ENCODE measurements around the gene LTB4R2.

LTB4R2 gene

DNA sequence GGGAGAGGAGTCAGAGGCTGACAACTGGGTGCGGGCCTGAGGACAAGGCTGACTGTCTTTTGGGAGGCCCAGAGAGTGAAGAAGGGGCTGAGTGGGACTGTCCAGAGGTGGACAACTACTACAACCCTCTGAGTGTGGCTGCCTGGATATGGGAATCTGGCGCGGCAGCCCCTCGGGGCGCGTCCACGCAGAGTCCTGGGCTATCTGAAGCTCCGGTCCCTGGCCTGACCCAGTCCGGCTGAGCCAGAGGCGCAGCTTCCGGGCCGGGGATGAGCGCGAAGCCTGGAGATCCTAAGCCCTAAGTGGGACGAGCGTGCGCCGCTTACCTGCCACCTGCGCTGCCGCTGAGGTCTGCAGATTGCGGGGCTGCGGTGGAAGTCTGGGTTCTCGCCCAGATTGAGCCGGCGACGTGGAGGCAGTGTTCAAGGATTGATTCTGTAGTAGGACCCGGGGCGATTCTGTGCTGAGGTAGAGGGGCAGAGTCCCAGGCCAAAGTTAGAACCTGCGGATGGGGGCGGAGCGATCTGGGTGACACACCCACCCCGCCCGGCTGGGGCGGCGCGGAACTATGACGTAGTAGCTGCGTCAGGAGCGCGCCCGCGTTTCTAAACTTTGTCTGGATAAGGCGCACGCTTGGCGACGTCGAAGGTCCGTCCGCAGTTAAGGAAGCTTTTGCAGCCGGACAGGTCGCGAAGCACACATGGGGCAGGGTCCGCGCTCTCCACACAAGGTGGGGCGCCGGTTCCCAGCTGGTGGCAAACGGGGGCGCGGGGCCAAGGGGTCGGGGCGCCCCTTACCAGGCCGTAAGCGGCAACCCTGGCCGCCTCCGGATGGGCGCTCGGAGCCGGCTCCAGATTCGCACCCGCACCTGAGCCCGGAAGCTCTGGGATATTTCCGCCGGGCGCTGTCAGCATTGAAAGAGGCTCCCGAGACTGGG, 10.4 kb upstream of the LTB4R2 start, which contains the start of the genes DHRS1 and NOP9:
DHRS1 (minus strand) TSS at position 526 of the 937 bp plus-strand sequence. CDS start 674 bp downstream, outside the sequence.
NOP9 (plus strand) TSS at position 596 of the 937 bp plus-strand sequence; CDS start at position 701, 105 bp downstream.
- peak; percentile 65 for DNase-seq

GRCh38 chr14:24300326-24300980, 9.5 kb upstream of the LTB4R2 start:
- DNase-seq: no peak

DNA sequence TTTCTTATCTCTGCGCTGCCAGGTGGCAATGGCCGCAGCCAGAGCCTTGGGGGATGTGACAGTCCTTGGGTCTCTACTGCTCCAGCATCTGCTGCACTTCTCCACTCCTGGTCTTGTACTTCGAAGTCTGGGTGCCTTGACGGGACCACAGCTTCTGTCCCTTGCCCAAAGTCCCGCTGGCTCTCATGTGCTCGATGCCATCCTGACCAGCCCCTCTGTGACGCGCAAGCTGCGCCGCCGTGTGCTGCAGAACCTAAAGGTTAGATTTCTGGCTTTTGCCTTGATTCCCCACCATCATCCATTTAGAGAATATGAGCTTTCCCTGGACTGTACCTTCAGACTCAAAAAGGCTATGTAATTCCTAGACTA, 5.9 kb upstream of the LTB4R2 start:
- DNase-seq: no peak

GRCh38 chr14:24307156-24307574, 2.8 kb upstream of the LTB4R2 start:
- DNase-seq: no peak

- peak; percentile 57 for DNase-seq
These were observed 2.2 kb upstream of the LTB4R2 start, which contains the start of gene CIDEB for GRCh38 chr14:24307575-24308341. TSS of gene CIDEB (minus strand) at chr14:24307977. CDS start at chr14:24307858, 119 bp downstream.

DNA sequence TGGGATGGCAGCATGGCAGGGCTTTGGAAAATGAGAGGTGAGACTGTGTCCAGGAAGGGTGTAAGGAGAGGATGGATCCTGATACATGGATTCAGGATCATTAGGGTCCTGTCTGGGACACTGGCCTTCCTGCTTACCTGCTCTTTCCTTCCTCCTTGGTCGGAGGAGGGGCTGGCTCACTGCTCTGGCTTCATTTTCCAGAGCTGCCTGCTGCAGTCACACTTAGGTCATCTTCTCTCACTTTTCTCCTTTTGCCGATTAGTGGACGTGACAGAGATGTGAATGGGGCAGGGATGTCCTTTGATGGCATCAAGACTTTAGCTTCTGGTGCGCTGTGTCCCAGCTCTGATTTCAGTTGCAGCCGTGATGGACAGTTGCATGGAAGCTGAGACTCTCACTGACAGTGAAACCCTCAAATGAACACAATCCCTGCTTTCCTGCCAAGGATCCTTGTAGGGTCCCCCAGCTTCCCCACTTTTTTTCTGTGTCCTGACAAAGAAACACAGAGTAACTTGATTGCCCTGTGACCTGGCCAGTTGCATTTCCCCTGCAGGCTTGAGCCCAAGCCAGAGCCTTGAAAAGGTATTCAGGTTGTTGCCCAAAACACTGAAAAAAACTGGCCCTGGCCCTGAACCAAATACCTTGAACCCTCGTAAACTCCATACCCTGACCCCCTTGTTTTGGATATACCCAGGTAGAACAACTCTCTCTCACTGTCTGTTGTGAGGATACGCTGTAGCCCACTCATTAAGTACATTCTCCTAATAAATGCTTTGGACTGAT, 1.4 kb upstream of the LTB4R2 start:
- no peak for DNase-seq

DNA sequence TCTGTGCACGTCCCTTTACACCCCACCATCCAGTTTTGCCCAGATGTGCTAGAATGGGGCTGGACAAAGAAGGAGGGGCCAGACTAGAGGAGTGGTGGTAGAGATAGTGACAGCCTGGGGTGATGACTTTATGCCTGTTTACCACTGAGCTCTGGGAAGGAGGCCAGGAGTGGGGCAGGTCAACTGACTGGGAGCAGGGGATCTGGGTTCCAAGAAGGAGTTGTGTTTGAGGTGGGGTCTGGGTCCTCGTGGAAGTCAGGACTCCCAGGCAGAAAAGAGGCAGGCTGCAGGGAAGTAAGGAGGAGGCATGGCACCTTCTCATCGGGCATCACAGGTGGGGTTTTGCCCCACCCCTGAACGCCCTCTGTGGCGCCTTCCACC, 315 bp downstream of the LTB4R2 start:
- no peak for DNase-seq

GRCh38 chr14:24310646-24311604, 985 bp downstream of the LTB4R2 start, which contains the start of gene LTB4R:
TSS of gene LTB4R (plus strand) at chr14:24311502. CDS start at chr14:24315652, 4,150 bp downstream.
- DNase-seq: no peak

DNA sequence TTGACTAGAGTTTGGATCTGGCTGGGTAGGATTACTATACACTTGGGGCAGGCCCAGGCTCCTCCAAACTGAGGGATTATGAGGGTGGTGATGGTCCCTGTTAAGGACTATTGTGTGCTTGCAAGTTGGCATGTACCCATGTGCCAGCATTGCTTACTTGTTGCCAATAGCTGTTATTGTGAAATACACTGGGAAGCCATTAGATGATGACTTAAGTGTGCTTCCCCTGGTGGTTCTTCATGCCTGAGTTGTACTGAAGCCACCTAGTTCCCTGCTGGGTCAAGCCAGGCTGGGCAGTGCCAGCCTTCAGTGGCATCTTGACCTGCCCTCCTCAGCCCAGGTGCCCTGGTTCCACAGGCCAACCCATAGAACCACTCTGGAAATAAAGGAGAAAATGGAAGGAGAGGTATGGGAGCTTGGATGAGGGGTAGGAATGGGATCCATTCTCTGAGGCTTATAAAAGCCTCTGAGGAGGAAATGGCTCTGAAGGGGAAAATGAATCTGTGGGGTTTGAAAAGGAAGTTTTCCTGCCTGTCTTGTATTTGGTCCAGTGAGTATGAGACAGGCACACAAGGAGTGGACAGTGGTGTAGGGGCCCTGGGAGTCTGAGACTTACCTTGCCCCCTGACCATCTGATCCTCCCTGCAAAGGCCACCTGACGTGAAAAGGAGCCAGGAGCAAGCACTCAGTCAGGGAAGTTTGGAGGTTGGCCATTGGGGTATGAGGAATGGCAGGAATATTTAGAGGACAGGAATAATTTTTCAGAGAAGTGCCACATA, 2.1 kb downstream of the LTB4R2 start:
- no peak for DNase-seq

DNA sequence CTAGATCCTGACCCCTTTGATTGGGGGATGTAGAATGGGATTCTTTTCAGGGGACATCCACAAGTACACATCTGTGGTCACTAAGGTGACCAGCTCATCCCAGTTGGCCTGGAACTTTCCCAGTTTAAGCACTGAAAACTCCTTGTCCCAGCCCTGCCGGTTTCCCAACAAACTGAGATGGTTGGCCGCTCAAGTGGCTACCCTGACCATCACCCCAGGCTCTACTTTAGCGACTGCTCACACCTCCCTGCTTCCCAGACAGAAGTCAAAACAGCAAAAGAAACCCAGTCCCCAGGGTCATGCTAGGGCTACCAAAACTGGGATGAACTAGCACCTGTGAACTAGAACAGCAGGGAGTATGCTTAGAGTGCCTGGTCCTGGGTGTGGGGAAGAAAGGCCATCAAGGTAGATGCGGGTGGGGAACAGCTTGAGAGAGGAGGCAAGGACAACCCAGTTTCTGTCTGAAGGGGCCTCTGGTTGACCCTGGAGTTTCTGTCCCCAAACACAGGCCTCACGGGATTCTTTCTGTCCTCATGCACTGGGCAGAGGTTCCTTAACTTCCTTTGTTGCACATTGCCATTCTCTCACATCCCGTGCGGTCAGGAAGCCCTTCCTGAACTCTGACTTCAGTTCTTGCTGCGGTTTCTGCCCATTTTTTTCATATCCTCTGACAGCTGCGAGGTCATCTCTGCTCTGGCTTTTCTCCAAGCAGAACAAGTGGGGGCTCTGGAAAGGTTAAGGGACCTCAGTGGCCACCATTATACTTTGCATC, 3.0 kb downstream of the LTB4R2 start:
- no peak for DNase-seq

DNA sequence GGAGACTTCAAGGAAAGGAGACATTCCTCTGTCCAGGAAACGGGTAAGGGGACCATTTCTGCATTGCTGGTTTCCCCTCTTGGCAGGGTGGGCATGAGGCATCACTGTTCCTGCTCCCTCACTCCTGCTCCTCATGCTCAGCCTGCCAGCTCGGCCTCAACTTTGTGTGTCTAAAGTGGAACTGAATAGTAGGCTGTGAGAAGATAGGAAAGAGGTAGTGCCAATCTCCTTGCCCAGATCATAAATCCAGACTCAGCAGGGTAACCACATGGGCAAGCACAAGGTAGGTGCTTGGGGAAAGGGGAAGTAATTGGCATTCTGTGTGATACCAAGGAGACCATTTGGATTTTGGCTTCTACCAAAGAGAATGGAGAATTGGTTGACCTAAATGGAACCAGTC, 4.0 kb downstream of the LTB4R2 start:
- DNase-seq: no peak

DNA sequence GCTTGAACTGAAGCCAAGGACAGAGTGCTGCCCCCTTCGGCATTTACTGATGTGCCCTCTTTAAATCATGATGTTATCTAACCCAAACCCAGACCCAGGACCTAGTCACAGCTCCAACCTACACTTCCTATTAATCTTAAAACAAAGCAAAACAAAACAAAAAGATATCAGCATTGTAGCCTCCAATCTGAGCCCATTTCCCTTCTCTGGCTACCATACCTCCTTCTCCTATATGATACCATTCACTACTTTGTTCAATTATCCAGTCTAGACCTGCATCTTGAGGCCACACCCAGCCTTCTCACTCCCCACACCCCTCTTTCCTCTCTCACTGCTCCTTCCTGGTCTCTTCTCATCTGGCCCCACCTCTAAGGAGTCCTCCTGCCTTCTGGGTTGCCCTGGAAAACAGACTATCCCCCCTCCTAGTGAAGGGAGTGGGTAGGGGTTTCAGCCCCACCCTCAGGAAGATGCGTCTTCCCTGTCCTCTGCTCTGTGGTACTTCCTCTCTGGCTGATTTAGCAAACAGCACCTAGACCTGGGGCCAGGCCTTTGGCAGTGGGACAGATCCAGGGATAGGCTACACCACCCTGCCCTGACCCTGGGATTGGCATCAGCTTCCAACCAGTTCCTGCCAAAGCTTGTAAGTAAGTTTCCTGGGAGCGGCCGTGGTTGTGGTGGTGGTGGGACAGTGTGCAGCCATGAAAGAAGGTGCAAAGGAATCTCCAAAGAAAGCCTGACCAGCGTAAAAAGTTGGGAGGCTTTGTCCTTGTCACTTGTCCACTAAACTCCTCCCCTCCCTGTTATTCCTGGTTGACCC, 4.6 kb downstream of the LTB4R2 start:
- DNase-seq: no peak

GRCh38 chr14:24315243-24315806, 5.4 kb downstream of the LTB4R2 start:
- DNase-seq: no peak

- no peak for DNase-seq
These were observed 6.1 kb downstream of the LTB4R2 start for GRCh38 chr14:24315807-24316596.

GRCh38 chr14:24316597-24316950, 6.6 kb downstream of the LTB4R2 start:
- DNase-seq: no peak

DNA sequence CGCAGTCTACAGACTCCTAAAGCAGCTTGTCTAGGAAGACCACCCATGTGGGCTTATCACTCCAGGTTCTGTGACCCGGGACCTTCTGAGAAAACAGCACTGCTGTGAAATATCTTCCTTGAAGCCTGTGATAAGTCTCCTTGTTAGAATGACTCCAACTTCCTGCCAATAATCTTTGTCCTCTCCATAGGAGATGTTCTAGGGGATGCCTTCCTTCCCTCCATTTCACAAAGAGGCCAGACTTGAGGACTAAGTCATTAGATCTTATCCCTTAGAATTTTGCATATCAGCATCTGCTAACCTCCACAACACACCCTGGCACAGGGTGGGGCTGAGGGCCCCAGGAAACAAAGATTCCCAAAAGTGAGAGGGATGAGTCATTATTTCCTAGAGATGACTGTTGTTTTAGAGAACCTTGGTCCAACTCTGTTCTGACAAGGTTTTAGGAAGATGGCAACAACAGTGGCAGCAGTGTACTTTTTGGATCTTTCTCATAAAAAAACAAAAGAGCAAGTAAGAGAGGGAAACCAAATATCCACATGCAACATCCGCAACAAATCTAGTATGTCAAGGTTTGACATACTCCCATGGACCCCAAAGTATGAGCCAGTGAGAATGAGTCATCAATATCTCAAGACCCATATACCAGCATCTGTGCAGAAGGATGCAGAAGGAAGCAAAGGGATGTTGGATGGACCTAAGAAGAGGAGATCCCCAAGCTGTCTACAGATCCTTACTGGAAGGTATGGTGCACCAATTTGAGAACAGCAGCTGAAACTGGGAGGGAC, 7.4 kb downstream of the LTB4R2 start:
- DNase-seq: no peak

Measured in NCI-H1694 (cell line).